Measurements from ENCODE around the gene OR9I1.

DNA sequence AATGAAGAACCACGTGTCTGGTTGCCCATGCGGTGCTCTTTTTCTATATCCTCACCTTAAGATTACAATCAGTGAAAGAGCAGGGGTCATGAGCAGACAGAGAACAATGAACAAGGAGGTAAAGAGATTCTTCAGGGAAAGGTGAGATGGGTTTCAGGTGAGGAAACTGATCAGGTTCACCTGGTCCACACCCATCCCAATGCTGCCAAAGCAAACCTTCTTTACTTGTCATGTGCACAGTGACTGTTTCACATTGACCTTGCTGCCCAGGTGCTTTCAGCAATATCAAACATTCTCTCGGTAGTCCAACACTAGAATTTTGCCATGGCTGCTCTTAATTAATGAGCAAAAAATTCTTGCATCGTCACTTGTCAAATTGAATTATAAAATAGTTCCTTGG is 39.1 kb upstream of the OR9I1 start:
- TF ChIP-seq TARDBP (IDR thresholded peaks at IDR 0.05), result no peak
- TF ChIP-seq NFRKB (IDR thresholded peaks at IDR 0.05), result no peak
- no peak for TF ChIP-seq ZNF384 (IDR thresholded peaks at IDR 0.05)
- no peak for TF ChIP-seq BHLHE40 (IDR thresholded peaks at IDR 0.05; ENCODE audit: borderline replicate concordance)
- no peak for TF ChIP-seq SP1 (IDR thresholded peaks at IDR 0.05)
- TF ChIP-seq LEF1 (IDR thresholded peaks at IDR 0.05; ENCODE audit: borderline replicate concordance), result no peak
- no peak for TF ChIP-seq FOXM1 (IDR thresholded peaks at IDR 0.05; ENCODE audit: borderline replicate concordance)
- no peak for TF ChIP-seq ARNT (IDR thresholded peaks at IDR 0.05)
- TF ChIP-seq FOXA1 (IDR thresholded peaks at IDR 0.05), result no peak
- no peak for TF ChIP-seq ELF4 (IDR thresholded peaks at IDR 0.05)
- TF ChIP-seq HDGF (IDR thresholded peaks at IDR 0.05; ENCODE audit: borderline replicate concordance), result no peak
- no peak for TF ChIP-seq SUZ12 (IDR thresholded peaks at IDR 0.05)
